KBM-7 (cell line): ENCODE data around the gene FAM53B.

Experiments used
- DNase-seq: peaks from one replicate; pipeline ENCODE4 v3.0.0-alpha.2; 2015
- in situ Hi-C: fragments of 300-500 bp; cut with MboI; formaldehyde crosslinking; loops from 2 replicates; pipeline ENCODE4 v1.14.3; 2020; ENCODE audit warnings: low sequenced_read_pairs, low pct_unique_long_range_greater_than_20kb, mixed read lengths

FAM53B gene

DNA sequence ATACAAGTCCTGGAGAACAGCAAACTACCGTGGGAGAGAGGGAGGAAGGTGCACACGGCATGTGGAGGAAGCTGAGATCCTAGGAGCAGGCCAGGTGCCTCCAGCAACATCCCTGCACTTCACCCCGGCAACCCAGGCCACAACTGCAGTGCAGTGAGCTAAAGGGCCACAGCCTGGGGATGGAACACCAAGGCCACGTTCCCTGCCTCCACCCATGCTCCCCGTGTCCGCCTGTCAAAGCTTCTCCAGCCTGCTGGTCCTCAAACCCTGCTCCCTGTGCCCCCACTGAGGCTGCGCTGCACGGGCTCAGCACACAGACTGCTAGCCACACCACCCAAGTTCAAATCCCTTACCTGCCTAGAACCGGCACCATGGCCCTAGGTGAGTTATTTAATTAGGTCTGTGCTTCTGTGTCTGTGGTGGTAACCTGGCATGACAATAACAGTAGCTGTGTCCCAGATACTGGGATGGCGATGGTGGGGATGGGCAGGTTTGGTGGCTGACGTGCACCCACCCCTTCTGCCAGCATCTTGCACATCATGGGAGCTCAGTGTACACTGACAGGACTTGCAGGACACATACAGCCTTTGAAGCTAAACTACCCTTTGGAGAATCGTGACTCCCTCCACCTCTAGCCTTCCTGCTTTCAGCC, 85.5 kb downstream of the FAM53B start:
- in situ Hi-C loops: no loop called here
- no peak for DNase-seq

- in situ Hi-C loops: no loop called here
- DNase-seq: no peak
Observed at GRCh38 chr10:124657806-124658205, 86.4 kb downstream of the FAM53B start.

- in situ Hi-C loops: no loop called here
- no peak for DNase-seq
Observed at GRCh38 chr10:124656541-124656940, 87.6 kb downstream of the FAM53B start.

GRCh38 chr10:124656113-124656490, 88.1 kb downstream of the FAM53B start:
- no peak for DNase-seq
- in situ Hi-C loops: no loop called here

DNA sequence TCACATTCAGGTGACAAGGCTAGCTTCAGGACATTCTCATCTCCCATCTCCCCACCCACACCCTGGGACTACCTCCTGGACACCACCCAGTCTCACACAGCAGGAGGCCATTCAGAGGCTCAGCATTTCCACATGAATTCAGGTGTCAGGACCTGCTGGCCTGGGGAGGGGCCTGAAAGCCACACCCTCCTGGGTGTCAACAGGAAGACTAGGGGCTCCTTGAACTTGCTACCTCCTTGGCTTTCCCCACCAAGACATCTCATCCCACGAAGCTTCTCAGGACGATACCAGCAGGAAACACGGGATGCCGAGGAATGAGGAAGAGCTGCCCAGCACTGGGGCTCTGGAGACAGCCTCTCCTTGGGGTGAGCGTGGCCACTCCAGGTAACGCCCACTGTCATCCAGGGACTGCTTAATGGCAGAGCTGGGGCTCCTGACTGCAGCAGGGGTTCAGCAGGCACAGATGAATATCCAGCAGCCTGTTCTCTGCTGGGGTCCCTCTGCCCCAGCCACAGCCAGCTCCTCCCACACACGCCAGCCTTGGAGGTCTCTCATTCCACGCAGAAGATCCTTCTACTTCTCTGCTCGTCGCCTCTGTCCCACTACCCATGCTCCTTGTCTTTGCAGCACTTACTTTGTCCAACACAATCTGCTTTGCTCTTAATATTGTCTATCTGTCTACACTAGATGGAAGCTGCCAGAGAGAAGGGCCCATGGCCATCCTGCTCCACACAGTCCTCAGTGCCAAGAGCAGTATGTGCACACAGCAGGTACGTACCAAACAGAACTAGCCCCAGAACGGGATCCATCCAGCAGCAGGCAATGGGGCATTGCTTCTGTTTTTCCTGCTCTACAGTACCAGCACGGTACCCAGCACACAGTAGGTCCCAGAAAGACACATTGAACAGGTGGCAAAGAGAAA, 88.7 kb downstream of the FAM53B start:
- DNase-seq: no peak
- in situ Hi-C loops: no loop called here

GRCh38 chr10:124654686-124655085, 89.5 kb downstream of the FAM53B start:
- no peak for DNase-seq
- in situ Hi-C loops: no loop called here

DNA sequence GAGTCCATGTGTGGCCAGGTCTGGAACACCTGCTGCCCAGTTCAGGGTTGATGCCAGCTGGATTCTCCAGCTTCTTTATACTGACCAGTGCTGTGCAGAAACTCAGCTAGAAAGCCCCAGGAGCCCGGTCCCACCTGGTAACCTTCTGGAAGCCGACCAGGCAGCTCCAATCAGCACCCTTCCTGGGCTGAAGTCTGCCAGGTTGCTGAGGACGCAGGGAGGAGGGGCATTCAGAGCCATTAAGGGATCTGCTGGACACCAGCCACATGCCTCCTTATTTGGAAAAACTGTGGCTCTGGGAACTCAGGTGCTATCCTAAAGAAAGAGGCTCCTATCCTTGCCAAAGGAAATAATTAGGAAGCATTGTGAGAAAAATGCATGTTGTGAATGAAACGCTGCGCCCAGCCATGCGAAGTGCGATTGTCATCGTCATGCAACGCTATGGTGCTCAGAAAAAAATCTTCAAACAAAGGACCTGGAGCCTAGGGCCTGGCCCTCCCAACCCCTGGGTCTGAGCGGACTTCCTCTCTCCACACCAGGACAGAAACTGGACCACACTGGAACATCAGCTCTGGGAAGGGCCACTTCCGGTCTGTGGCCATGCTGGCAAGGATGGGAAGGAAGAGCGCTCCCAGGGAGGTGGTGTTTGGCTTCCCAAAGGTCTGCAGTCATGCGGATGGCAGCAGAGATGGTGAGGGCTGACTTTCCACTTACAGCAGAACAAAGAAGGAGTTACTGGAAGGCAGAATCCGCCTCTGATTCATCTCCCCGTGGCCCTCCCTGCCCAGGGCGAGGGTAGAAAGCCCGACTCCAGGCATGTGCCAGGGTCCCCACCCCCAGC, 90.1 kb downstream of the FAM53B start:
- no peak for DNase-seq
- in situ Hi-C loops: no loop called here

DNA sequence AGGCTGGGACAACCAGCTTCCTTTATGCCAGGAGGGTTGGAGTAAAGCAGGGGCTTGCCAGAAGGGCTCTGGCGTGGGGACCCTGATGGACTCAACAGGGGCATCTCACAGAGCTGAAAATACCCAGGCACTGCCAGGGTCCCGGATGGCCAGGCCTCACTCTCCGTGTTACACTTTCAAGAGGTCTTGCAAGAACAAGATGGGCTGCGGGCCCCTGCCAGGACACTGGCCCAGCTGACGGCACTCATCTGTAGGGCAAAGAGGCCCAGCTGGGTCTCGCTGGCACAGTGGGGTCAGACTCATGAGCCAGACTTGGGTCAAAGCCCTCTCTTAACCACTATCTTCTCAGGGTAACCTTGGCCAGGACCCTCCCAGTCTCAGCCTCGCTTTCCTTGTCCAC, 90.9 kb downstream of the FAM53B start:
- in situ Hi-C loops: no loop called here
- no peak for DNase-seq

DNA sequence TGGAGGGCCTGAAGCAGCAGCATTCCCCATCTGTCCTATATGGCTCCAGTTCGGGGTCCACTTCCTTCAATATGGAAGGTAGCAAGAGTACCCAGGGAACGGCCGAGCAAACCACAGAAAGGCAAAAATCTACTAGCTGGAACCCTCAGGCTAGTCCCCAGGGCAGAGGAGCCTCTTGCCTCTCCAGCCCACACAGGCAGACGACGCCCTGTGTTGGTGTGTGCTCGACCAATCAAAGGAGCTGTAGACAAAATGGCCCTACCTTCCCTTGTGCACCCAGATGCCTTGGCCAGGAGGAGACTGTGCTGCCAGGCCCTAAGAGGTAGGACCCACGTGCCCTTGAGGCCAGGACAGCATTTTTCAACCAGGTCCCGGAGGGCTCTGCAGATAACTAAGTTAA, 91.5 kb downstream of the FAM53B start:
- in situ Hi-C loops: no loop called here
- DNase-seq: no peak

DNA sequence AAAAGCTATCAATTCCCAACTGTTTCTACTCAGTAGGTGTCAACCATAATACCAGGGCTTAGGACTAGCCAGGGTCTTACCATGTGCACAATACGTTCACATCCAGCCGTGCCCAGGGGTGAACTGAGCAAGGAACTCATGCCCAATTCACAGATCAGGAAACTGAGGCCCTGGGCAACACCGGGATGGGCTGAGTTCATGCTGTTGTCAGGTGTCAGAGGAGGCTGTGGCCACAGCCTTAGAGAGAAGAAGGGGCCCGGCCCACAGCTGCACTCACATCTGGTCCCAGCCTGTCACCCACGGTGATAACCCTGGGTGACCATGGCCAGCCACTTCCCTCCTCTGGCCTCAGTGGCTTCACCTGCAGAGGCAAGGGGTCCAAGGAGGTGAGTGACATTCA, 92.0 kb downstream of the FAM53B start:
- no peak for DNase-seq
- in situ Hi-C loops: no loop called here

GRCh38 chr10:124651402-124651891, 92.7 kb downstream of the FAM53B start:
- DNase-seq: no peak
- in situ Hi-C loops: no loop called here

DNA sequence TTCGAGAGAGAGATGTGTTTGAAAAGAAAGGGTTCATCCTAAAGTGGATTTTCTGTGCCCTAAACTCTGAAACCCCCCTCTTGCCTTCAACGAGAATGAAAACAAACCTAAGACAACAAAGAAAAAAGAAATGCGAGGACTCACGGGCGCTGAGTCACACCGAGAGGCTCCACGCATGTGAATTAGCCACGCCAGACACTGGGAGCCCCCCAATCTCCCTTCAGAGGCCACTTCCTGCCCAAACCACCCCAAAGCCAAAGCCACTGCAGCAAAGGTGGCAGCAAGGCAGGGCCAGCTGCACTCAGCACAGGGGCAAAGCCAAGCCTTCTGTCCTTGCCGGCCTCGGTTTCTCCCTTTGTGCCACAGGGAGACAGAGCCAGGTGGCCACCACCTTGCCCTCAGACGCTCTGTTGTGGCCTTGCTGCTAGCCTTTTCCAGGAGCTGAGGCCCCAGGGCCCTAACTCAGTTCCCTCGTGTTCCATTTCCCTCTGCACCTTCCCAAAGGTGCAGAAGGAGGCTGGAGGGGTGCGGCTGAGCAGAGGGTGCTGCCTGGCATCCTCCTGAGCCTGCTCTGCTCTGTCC, 93.3 kb downstream of the FAM53B start:
- no peak for DNase-seq
- in situ Hi-C loops: no loop called here

- DNase-seq: no peak
- in situ Hi-C loops: no loop called here
Observed at GRCh38 chr10:124650263-124650662, 93.9 kb downstream of the FAM53B start.

- DNase-seq: no peak
- in situ Hi-C loops: no loop called here
Observed at GRCh38 chr10:124649214-124649613, 95.0 kb downstream of the FAM53B start.

DNA sequence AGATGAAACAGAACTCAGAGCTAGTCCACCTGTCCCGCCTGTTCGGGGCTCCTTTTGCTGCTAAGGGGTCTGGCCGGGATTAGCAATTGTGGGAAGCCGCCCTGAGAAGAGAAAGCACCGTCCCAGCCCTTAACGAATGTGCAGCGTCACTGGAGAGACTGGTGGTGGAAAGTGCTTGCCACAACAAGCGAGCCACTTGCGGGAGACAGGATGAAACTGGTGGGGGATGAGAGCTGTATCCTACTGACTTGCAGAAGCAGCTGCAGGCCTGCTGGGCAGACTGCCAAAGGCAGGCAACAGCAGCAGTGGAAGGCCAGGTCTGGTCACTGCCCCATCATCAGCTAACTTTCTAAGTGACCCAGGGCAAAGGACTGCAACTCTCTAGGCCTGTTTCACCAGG, 95.4 kb downstream of the FAM53B start:
- peak; percentile 82 for DNase-seq
- in situ Hi-C loops: no loop called here

- no peak for DNase-seq
- in situ Hi-C loops: no loop called here
Observed at GRCh38 chr10:124648131-124648475, 96.1 kb downstream of the FAM53B start.

GRCh38 chr10:124647421-124648130, 96.6 kb downstream of the FAM53B start:
- in situ Hi-C loops: no loop called here
- DNase-seq: peak; percentile 93

- no peak for DNase-seq
- in situ Hi-C loops: no loop called here
Observed at GRCh38 chr10:124646483-124647352, 97.5 kb downstream of the FAM53B start.
